ENCODE data around the gene PSMB5.

Gene PSMB5

GRCh38 chr14:23021889-23022442, 12.7 kb downstream of the PSMB5 start:
- ChIA-PET CTCF (interaction anchor here (1.2 to 1.5 kb wide), 3 partner anchors 24 to 37 kb away, joined by 3 to 4 read pairs (median 4); no protein-coding TSS in a partner anchor), POLR2A (interaction anchor here (0.8 to 7.0 kb wide), 4 partner anchors 13 to 48 kb away, joined by 3 to 36 read pairs (median 3); no protein-coding TSS in a partner anchor)
- no peak for DNase-seq (ENCODE audit: extremely low spot score)
- TF ChIP-seq NFRKB (IDR thresholded peaks at IDR 0.05), result no peak
- no peak for TF ChIP-seq HDGF (IDR thresholded peaks at IDR 0.05; ENCODE audit: borderline replicate concordance)
- TF ChIP-seq SUZ12 (IDR thresholded peaks at IDR 0.05), result no peak
- TF ChIP-seq CTBP1 (IDR thresholded peaks at IDR 0.05; ENCODE audit: borderline replicate concordance), result no peak
- no peak for TF ChIP-seq LEF1 (IDR thresholded peaks at IDR 0.05; ENCODE audit: borderline replicate concordance)
- no peak for TF ChIP-seq ARNT (IDR thresholded peaks at IDR 0.05)
- TF ChIP-seq PKNOX1 (IDR thresholded peaks at IDR 0.05), result no peak
- TF ChIP-seq FOXA1 (IDR thresholded peaks at IDR 0.05), result no peak
- TF ChIP-seq ZNF384 (IDR thresholded peaks at IDR 0.05), result no peak
- no peak for TF ChIP-seq SP1 (IDR thresholded peaks at IDR 0.05)
- TF ChIP-seq FOXM1 (IDR thresholded peaks at IDR 0.05; ENCODE audit: borderline replicate concordance), result no peak
- TF ChIP-seq L3MBTL2 (conservative IDR thresholded peaks at IDR 0.05), result no peak
- TF ChIP-seq ELF4 (IDR thresholded peaks at IDR 0.05), result no peak
- no peak for TF ChIP-seq BHLHE40 (IDR thresholded peaks at IDR 0.05; ENCODE audit: borderline replicate concordance)

DNA sequence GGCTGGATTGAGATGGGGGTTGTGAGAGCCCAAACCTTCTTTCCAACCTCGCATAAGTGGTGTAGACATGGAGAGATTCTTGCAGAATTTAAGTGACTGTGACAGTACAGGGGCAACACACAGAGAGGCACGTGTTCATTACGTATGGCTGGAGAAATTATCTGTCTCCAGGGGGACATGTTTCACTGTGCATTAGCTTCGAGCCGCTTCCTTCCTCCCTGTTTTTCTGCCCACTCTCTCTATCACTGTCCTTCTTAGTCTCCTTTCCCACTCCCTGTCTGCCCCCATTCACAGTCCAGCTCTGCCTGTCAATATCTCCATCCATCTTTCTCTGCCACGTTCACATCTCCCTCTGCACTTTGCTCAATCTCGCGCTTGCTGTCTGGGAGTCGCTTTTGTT, 13.3 kb downstream of the PSMB5 start:
- ChIA-PET CTCF (interaction anchor here (0.6 to 1.5 kb wide), 3 partner anchors 23 to 173 kb away, joined by 3 to 4 read pairs (median 4); no protein-coding TSS in a partner anchor), POLR2A (interaction anchor here (0.8 to 7.0 kb wide), 3 partner anchors 15 to 49 kb away, joined by 3 to 36 read pairs (median 3); no protein-coding TSS in a partner anchor)
- TF ChIP-seq ARNT (IDR thresholded peaks at IDR 0.05) (no peak), ZNF384 (IDR thresholded peaks at IDR 0.05) (no peak), PKNOX1 (IDR thresholded peaks at IDR 0.05) (no peak), SUZ12 (IDR thresholded peaks at IDR 0.05) (no peak), FOXA1 (IDR thresholded peaks at IDR 0.05) (no peak), SP1 (IDR thresholded peaks at IDR 0.05) (no peak), HDGF (IDR thresholded peaks at IDR 0.05; ENCODE audit: borderline replicate concordance) (no peak), L3MBTL2 (conservative IDR thresholded peaks at IDR 0.05) (no peak), ELF4 (IDR thresholded peaks at IDR 0.05) (no peak), FOXM1 (IDR thresholded peaks at IDR 0.05; ENCODE audit: borderline replicate concordance) (no peak), CTBP1 (IDR thresholded peaks at IDR 0.05; ENCODE audit: borderline replicate concordance) (no peak), TARDBP (IDR thresholded peaks at IDR 0.05) (no peak), NFRKB (IDR thresholded peaks at IDR 0.05) (no peak), FOXK2 (IDR thresholded peaks at IDR 0.05) (no peak), LEF1 (IDR thresholded peaks at IDR 0.05; ENCODE audit: borderline replicate concordance) (no peak), BHLHE40 (IDR thresholded peaks at IDR 0.05; ENCODE audit: borderline replicate concordance) (no peak)
- no peak for DNase-seq (ENCODE audit: extremely low spot score)

DNA sequence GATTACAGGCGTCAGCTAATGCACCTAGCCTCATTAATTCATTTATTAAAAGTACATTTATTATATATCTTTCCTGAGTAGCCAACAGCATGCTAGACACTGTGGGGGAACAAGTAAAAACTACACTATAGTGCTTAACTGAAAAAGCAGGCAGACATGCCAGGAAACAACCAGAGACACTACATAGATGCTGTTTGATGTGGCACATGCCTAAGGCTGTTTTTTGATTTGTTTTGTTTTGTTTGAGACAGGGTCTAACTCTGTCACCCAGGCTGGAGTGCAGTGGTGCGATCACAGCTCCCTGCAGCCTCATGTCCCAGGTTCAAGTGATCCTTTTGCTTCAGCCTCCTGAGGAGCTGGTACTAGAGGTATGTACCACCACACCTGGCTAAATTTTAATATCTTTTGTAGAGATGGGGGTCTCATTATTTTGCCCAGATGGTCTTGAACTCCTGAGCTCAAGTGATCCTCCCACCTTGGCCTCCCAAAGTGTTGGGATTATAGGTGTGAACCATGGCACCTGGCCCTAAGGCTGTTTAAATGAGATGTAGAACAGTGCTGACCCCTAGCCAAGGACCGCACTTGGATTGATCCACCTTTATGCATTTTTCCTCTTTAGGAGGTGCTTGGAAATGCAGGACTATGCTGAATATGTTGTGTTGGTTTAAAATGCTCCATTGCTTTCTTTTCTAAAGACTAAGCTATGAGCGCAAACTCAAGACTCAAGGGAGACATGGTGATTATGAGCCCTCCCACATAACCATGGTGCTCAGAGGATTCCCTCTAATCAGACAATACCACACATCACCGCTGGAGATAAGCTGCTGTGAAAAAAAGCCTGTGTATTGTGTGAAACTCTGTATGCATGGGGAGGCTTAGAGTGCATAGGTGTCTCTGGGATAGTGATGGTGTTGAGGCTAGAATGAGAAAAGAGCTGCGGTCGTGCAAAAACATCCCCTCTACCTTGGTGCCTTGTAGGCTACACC, 14.3 kb downstream of the PSMB5 start:
- POLR2A ChIA-PET, result interaction anchor here (7.0 kb wide), 1 partner anchor 14 kb away, joined by 36 read pairs; no protein-coding TSS in a partner anchor

DNA sequence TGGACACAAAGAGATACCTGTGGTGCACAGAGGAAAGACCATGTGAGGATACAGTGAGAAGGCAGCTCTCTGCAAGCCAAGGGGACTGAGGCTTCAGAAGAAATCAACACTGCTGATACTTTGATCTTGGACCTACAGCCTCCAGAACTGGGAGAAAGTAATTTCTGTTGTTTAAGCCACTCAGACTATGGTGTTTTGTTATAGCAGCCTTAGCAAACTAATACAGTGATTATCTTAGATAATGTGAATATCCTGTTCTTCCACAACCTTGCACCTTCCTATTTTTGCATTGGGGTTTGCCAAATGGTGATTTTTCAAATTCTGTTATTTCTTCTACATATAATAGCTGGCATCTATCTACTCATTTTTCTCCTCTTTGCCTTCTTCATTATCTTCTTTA, 16.6 kb downstream of the PSMB5 start:
- POLR2A ChIA-PET, result interaction anchor here (2.5 kb wide), 1 partner anchor 11 kb away, joined by 21 read pairs; no protein-coding TSS in a partner anchor
- TF ChIP-seq SP1 (IDR thresholded peaks at IDR 0.05), result no peak
- TF ChIP-seq FOXK2 (IDR thresholded peaks at IDR 0.05), result no peak
- TF ChIP-seq SUZ12 (IDR thresholded peaks at IDR 0.05), result no peak
- TF ChIP-seq PKNOX1 (IDR thresholded peaks at IDR 0.05), result no peak
- no peak for TF ChIP-seq BHLHE40 (IDR thresholded peaks at IDR 0.05; ENCODE audit: borderline replicate concordance)
- TF ChIP-seq LEF1 (IDR thresholded peaks at IDR 0.05; ENCODE audit: borderline replicate concordance), result no peak
- no peak for TF ChIP-seq HDGF (IDR thresholded peaks at IDR 0.05; ENCODE audit: borderline replicate concordance)
- no peak for TF ChIP-seq CTBP1 (IDR thresholded peaks at IDR 0.05; ENCODE audit: borderline replicate concordance)
- TF ChIP-seq ELF4 (IDR thresholded peaks at IDR 0.05), result no peak
- TF ChIP-seq ARNT (IDR thresholded peaks at IDR 0.05), result no peak
- no peak for TF ChIP-seq TARDBP (IDR thresholded peaks at IDR 0.05)
- TF ChIP-seq FOXM1 (IDR thresholded peaks at IDR 0.05; ENCODE audit: borderline replicate concordance), result no peak
- no peak for TF ChIP-seq FOXA1 (IDR thresholded peaks at IDR 0.05)
- no peak for TF ChIP-seq L3MBTL2 (conservative IDR thresholded peaks at IDR 0.05)
- no peak for TF ChIP-seq NFRKB (IDR thresholded peaks at IDR 0.05)
- no peak for TF ChIP-seq ZNF384 (IDR thresholded peaks at IDR 0.05)
- DNase-seq (ENCODE audit: extremely low spot score), result no peak
- CTCF ChIA-PET, result interaction anchor here (0.9 to 2.9 kb wide), 4 partner anchors 11 to 51 kb away, joined by 3 to 10 read pairs (median 6); no protein-coding TSS in a partner anchor

More for the DNA sequence above, 14.3 kb downstream of the PSMB5 start:
- no peak for DNase-seq (ENCODE audit: extremely low spot score)
- CTCF ChIA-PET, result interaction anchor here (0.7 to 1.0 kb wide), 2 partner anchors 33 to 34 kb away, joined by 4 to 5 read pairs; no protein-coding TSS in a partner anchor
- no peak for TF ChIP-seq FOXA1 (IDR thresholded peaks at IDR 0.05)
- no peak for TF ChIP-seq PKNOX1 (IDR thresholded peaks at IDR 0.05)
- TF ChIP-seq FOXK2 (IDR thresholded peaks at IDR 0.05), result no peak
- TF ChIP-seq BHLHE40 (IDR thresholded peaks at IDR 0.05; ENCODE audit: borderline replicate concordance), result no peak
- no peak for TF ChIP-seq CTBP1 (IDR thresholded peaks at IDR 0.05; ENCODE audit: borderline replicate concordance)
- no peak for TF ChIP-seq SUZ12 (IDR thresholded peaks at IDR 0.05)
- no peak for TF ChIP-seq NFRKB (IDR thresholded peaks at IDR 0.05)
- TF ChIP-seq TARDBP (IDR thresholded peaks at IDR 0.05), result no peak
- TF ChIP-seq ARNT (IDR thresholded peaks at IDR 0.05), result no peak
